ENCODE measurements around the gene IPO7. TPM values are rescaled to one million over a fixed set of nuclear protein-coding genes. Genes with fewer than 3 reads are reported as not detected.

Gene IPO7
- total RNA-seq, 2 donors from 2014 or later: 79.4 to 121 TPM

- TF ChIP-seq, protein P1, sequence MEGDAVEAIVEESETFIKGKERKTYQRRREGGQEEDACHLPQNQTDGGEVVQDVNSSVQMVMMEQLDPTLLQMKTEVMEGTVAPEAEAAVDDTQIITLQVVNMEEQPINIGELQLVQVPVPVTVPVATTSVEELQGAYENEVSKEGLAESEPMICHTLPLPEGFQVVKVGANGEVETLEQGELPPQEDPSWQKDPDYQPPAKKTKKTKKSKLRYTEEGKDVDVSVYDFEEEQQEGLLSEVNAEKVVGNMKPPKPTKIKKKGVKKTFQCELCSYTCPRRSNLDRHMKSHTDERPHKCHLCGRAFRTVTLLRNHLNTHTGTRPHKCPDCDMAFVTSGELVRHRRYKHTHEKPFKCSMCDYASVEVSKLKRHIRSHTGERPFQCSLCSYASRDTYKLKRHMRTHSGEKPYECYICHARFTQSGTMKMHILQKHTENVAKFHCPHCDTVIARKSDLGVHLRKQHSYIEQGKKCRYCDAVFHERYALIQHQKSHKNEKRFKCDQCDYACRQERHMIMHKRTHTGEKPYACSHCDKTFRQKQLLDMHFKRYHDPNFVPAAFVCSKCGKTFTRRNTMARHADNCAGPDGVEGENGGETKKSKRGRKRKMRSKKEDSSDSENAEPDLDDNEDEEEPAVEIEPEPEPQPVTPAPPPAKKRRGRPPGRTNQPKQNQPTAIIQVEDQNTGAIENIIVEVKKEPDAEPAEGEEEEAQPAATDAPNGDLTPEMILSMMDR (IDR thresholded peaks at IDR 0.05): peak in 1 of 2 donors; percentile 32
- peak; percentile 86 for DNase-seq (ENCODE audit: low spot score)
- H3K9me3 ChIP-seq: no peaks in the 10 kb centered on the region
- H3K27ac ChIP-seq: peak overlapping the region; percentile 99 to 100
- no peaks in the 10 kb centered on the region for H3K27me3 ChIP-seq
- H3K36me3 ChIP-seq: no peaks in the 10 kb centered on the region
- peak overlapping the region; percentile 66 to 76 for H3K4me3 ChIP-seq
- peaks cover 0 to 21% of the 10 kb centered on the region in 2 donors for H3K4me1 ChIP-seq
Measured at GRCh38 chr11:9461063-9461759, 76.8 kb downstream of the IPO7 start.

- Histone ChIP-seq H3K4me1 (peaks cover 0 to 21% of the 10 kb centered on the region in 2 donors), H3K36me3 (no peaks in the 10 kb centered on the region), H3K9me3 (no peaks in the 10 kb centered on the region), H3K4me3 (peak overlapping the region; percentile 66 to 76), H3K27ac (peak overlapping the region; percentile 99 to 100), H3K27me3 (no peaks in the 10 kb centered on the region)
- no peak for DNase-seq (ENCODE audit: low spot score)
- TF ChIP-seq, protein P1 (IDR thresholded peaks at IDR 0.05): no peak
Measured at GRCh38 chr11:9461760-9462134, 77.3 kb downstream of the IPO7 start.

- no peak for DNase-seq (ENCODE audit: low spot score)
- TF ChIP-seq, protein P1 (IDR thresholded peaks at IDR 0.05): no peak
- Histone ChIP-seq H3K4me3 (peak overlapping the region; percentile 66 to 76), H3K27me3 (no peaks in the 10 kb centered on the region), H3K36me3 (no peaks in the 10 kb centered on the region), H3K27ac (peak overlapping the region; percentile 99 to 100), H3K9me3 (no peaks in the 10 kb centered on the region), H3K4me1 (peaks cover 0 to 21% of the 10 kb centered on the region in 2 donors)
Measured at GRCh38 chr11:9462172-9462799, 77.8 kb downstream of the IPO7 start.

GRCh38 chr11:9462806-9463537, 78.5 kb downstream of the IPO7 start:
- no peak for DNase-seq (ENCODE audit: low spot score)
- Histone ChIP-seq H3K27me3 (no peaks in the 10 kb centered on the region), H3K36me3 (no peaks in the 10 kb centered on the region), H3K27ac (peak overlapping the region in 1 of 2 donors; percentile 99), H3K4me3 (no peak overlapping the region), H3K4me1 (peaks cover 0 to 21% of the 10 kb centered on the region in 2 donors), H3K9me3 (no peaks in the 10 kb centered on the region)
- TF ChIP-seq, protein P1 (IDR thresholded peaks at IDR 0.05): no peak

- no peaks in the 10 kb centered on the region for H3K9me3 ChIP-seq
- TF ChIP-seq, protein P1 (IDR thresholded peaks at IDR 0.05): no peak
- H3K36me3 ChIP-seq: peaks cover 45% of the 10 kb centered on the region
- no peak overlapping the region for H3K4me3 ChIP-seq
- H3K27ac ChIP-seq: no peak overlapping the region
- H3K4me1 ChIP-seq: no peaks in the 10 kb centered on the region
- H3K27me3 ChIP-seq: no peaks in the 10 kb centered on the region
- DNase-seq (ENCODE audit: low spot score): no peak
Measured at GRCh38 chr11:9470765-9471164, 86.3 kb downstream of the IPO7 start.

All from right atrium auricular region (tissue), 2 donors.